ENCODE measurements around the gene EIF4E.
"Not testable (repeated sequence)": the region's sequence is repeated elsewhere in the genome, so short reads cannot be mapped to it uniquely, and the experiment has no call there.

The EIF4E gene

DNA sequence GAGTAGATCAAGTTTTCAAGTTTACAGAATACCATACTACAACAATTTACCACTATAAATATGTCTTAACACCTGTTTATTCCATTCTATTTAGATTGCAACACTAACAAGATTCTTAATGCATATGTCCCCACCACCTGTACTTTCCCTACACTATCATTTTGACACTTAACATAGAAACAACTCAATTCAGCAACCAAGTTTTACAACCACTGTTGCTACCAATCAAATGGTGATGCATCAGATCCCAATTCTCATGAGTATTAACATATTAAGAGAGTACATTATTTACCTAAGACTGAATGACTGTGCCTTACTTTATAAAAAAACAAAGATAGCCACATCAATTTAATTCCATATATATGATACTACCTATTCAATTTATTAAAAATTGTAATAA is 49.4 kb downstream of the EIF4E start:
- H3K9me3 ChIP-seq (ENCODE audit: control insufficient read depth, low read length) = no peaks in the 10 kb centered on the region
- no peak overlapping the region for H3K27ac ChIP-seq (ENCODE audit: low read depth, low read length, severe bottlenecking)
- no peaks in the 10 kb centered on the region for H3K4me1 ChIP-seq (ENCODE audit: control insufficient read depth, insufficient read depth, low read length, poor library complexity, severe bottlenecking)
- no peak overlapping the region for H3K4me3 ChIP-seq (ENCODE audit: extremely low read depth, insufficient read depth, low read length, poor library complexity, severe bottlenecking)
- peaks cover 39% of the 10 kb centered on the region for H3K36me3 ChIP-seq (ENCODE audit: control insufficient read depth, insufficient read depth, low read length)

- Histone ChIP-seq H3K4me1 (ENCODE audit: control insufficient read depth, insufficient read depth, low read length, poor library complexity, severe bottlenecking) (no peaks in the 10 kb centered on the region), H3K9me3 (ENCODE audit: control insufficient read depth, low read length) (no peaks in the 10 kb centered on the region), H3K27ac (ENCODE audit: low read depth, low read length, severe bottlenecking) (no peak overlapping the region), H3K4me3 (ENCODE audit: extremely low read depth, insufficient read depth, low read length, poor library complexity, severe bottlenecking) (no peak overlapping the region), H3K36me3 (ENCODE audit: control insufficient read depth, insufficient read depth, low read length) (peaks cover 16% of the 10 kb centered on the region)
- WGBS, 2 experiments (ENCODE audit: insufficient coverage in 2 of 2) = 88 to 100% methylated on average over 1 of the region's 2 CpGs
These were observed 55.9 kb downstream of the EIF4E start for GRCh38 chr4:98873059-98873458.

- not testable (repeated sequence) for H3K4me1 ChIP-seq (ENCODE audit: control insufficient read depth, insufficient read depth, low read length, poor library complexity, severe bottlenecking); H3K4me3 ChIP-seq (ENCODE audit: extremely low read depth, insufficient read depth, low read length, poor library complexity, severe bottlenecking); H3K9me3 ChIP-seq (ENCODE audit: control insufficient read depth, low read length); H3K27ac ChIP-seq (ENCODE audit: low read depth, low read length, severe bottlenecking); H3K36me3 ChIP-seq (ENCODE audit: control insufficient read depth, insufficient read depth, low read length)
- WGBS, 2 experiments (ENCODE audit: insufficient coverage in 2 of 2) = 83 to 94% methylated on average over 1 to 2 of the region's 3 CpGs
These were observed 56.6 kb downstream of the EIF4E start for GRCh38 chr4:98872120-98872906.

DNA sequence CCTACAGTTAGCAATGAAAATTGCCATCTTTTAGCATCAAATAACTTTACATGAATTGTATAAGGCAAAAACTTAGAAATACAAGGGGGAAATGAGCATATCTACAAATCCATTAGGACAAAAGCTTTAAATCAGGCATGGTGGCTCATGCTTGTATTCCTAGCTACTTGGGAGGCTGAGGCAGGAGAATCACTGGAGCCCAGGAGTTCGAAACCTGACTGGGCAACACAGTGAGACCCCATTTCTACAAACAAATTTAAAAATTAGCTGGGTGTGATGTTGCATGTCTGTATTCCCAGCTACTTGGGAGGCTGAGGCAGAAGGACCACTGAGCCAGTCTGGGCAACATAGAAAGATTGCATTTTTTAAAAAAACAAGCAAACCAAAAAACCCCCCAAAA is 61.3 kb downstream of the EIF4E start:
- Histone ChIP-seq H3K9me3 (ENCODE audit: control insufficient read depth, low read length) (no peaks in the 10 kb centered on the region), H3K4me1 (ENCODE audit: control insufficient read depth, insufficient read depth, low read length, poor library complexity, severe bottlenecking) (no peaks in the 10 kb centered on the region), H3K36me3 (ENCODE audit: control insufficient read depth, insufficient read depth, low read length) (no peaks in the 10 kb centered on the region), H3K4me3 (ENCODE audit: extremely low read depth, insufficient read depth, low read length, poor library complexity, severe bottlenecking) (no peak overlapping the region), H3K27ac (ENCODE audit: low read depth, low read length, severe bottlenecking) (no peak overlapping the region)
- WGBS, 2 experiments (ENCODE audit: insufficient coverage in 2 of 2) = no CpG with 5 or more reads among the region's 1 CpG

DNA sequence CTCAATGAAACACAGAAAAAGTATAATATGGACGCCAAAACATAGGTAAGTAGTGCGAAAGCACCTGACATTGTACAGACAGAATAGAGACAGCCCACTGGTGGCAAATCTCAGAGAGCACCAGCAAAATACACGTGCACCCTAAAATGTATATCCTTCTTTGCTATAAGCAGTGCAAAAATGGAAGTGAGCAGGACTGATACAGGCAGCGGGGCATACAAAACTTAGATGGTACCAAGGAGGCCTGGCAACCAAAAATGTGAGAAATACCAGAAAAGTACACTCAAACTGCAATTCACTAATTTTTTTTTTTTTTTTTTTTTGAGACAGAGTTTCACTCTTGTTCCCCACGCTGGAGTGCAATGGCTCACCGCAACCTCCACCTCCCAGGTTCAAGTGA is 63.9 kb downstream of the EIF4E start:
- no peaks in the 10 kb centered on the region for H3K9me3 ChIP-seq (ENCODE audit: control insufficient read depth, low read length)
- no peaks in the 10 kb centered on the region for H3K36me3 ChIP-seq (ENCODE audit: control insufficient read depth, insufficient read depth, low read length)
- no peak overlapping the region for H3K4me3 ChIP-seq (ENCODE audit: extremely low read depth, insufficient read depth, low read length, poor library complexity, severe bottlenecking)
- no peaks in the 10 kb centered on the region for H3K4me1 ChIP-seq (ENCODE audit: control insufficient read depth, insufficient read depth, low read length, poor library complexity, severe bottlenecking)
- no peak overlapping the region for H3K27ac ChIP-seq (ENCODE audit: low read depth, low read length, severe bottlenecking)
- 95 to 100% methylated on average over 1 to 3 of the region's 6 CpGs for WGBS, 2 experiments (ENCODE audit: insufficient coverage in 2 of 2)

DNA sequence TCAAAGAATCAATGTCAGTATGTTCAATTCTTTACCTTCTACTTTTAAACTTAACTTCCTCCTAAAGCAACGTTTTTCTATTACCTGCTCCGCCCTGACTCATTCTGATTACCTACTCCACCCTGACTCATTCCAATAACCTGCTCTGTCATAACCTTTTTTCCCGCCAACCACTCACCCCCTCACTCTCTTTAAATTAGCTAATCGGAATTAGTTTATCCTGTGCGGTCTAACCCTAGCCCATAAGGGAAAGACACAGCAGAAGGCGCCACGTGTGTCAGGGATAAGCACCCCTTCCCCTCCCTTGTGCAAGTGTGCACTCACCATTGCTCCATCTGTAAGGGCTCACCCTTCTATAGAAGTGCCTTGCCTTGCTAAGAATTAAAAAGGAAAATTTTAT is 64.4 kb downstream of the EIF4E start:
- Histone ChIP-seq H3K4me1 (ENCODE audit: control insufficient read depth, insufficient read depth, low read length, poor library complexity, severe bottlenecking) (no peaks in the 10 kb centered on the region), H3K27ac (ENCODE audit: low read depth, low read length, severe bottlenecking) (no peak overlapping the region), H3K9me3 (ENCODE audit: control insufficient read depth, low read length) (no peaks in the 10 kb centered on the region), H3K4me3 (ENCODE audit: extremely low read depth, insufficient read depth, low read length, poor library complexity, severe bottlenecking) (no peak overlapping the region), H3K36me3 (ENCODE audit: control insufficient read depth, insufficient read depth, low read length) (no peaks in the 10 kb centered on the region)
- 82 to 86% methylated on average over 7 of the region's 7 CpGs for WGBS, 2 experiments (ENCODE audit: insufficient coverage in 2 of 2)

GRCh38 chr4:98862371-98862770 is 66.6 kb downstream of the EIF4E start:
- H3K9me3 ChIP-seq (ENCODE audit: control insufficient read depth, low read length) = no peaks in the 10 kb centered on the region
- H3K4me1 ChIP-seq (ENCODE audit: control insufficient read depth, insufficient read depth, low read length, poor library complexity, severe bottlenecking) = no peaks in the 10 kb centered on the region
- no peak overlapping the region for H3K27ac ChIP-seq (ENCODE audit: low read depth, low read length, severe bottlenecking)
- H3K36me3 ChIP-seq (ENCODE audit: control insufficient read depth, insufficient read depth, low read length) = no peaks in the 10 kb centered on the region
- 85 to 100% methylated on average over 1 to 2 of the region's 3 CpGs for WGBS, 2 experiments (ENCODE audit: insufficient coverage in 2 of 2)
- H3K4me3 ChIP-seq (ENCODE audit: extremely low read depth, insufficient read depth, low read length, poor library complexity, severe bottlenecking) = no peak overlapping the region

DNA sequence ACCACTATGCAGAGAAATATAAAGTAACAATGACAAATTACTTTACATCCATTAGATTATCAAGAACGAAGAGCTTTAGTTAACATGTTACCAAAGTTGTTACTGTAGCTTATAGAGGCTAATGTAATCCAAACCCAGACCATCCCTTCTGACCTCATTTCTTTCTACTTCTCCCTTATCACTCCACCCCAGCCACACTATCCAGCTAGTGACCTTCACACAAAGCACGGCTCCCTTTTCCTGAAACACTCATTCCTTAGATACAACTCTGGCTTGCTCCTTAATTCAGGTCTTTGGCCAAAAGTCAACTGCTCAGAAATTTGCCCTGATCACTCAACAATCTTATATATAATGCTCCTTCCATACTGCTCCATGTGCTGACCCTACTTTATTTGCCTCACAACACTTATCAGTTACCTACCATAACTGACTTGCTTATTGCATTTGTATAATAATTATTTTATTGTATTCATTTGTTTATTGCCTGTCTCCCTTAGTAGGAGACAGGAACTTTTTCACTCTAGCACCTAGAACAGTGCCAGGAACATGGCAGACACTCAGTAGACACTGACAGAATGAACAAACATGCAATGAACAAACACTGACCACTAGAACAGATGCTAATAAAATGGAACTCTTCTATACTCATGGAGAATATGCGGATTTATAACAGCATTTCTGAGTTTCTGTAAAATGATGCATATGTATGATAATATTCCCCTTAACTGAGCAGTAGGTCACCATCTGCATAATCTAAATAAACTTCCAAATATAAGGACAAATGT is 67.6 kb downstream of the EIF4E start:
- H3K4me1 ChIP-seq (ENCODE audit: control insufficient read depth, insufficient read depth, low read length, poor library complexity, severe bottlenecking) = no peaks in the 10 kb centered on the region
- no peaks in the 10 kb centered on the region for H3K9me3 ChIP-seq (ENCODE audit: control insufficient read depth, low read length)
- 67% methylated on average over 1 of the region's 3 CpGs for WGBS, 2 experiments (ENCODE audit: insufficient coverage in 2 of 2)
- no peaks in the 10 kb centered on the region for H3K36me3 ChIP-seq (ENCODE audit: control insufficient read depth, insufficient read depth, low read length)
- no peak overlapping the region for H3K4me3 ChIP-seq (ENCODE audit: extremely low read depth, insufficient read depth, low read length, poor library complexity, severe bottlenecking)
- H3K27ac ChIP-seq (ENCODE audit: low read depth, low read length, severe bottlenecking) = no peak overlapping the region

- no peak overlapping the region for H3K4me3 ChIP-seq (ENCODE audit: extremely low read depth, insufficient read depth, low read length, poor library complexity, severe bottlenecking)
- no peak overlapping the region for H3K27ac ChIP-seq (ENCODE audit: low read depth, low read length, severe bottlenecking)
- H3K4me1 ChIP-seq (ENCODE audit: control insufficient read depth, insufficient read depth, low read length, poor library complexity, severe bottlenecking) = no peaks in the 10 kb centered on the region
- H3K9me3 ChIP-seq (ENCODE audit: control insufficient read depth, low read length) = peaks cover 6% of the 10 kb centered on the region
- 60% methylated on average over 1 of the region's 3 CpGs; no CpG with 5 or more reads in 1 of the 2 experiments for WGBS, 2 experiments (ENCODE audit: insufficient coverage in 2 of 2)
- H3K36me3 ChIP-seq (ENCODE audit: control insufficient read depth, insufficient read depth, low read length) = no peaks in the 10 kb centered on the region
These were observed 77.1 kb downstream of the EIF4E start for GRCh38 chr4:98851806-98852205.

DNA sequence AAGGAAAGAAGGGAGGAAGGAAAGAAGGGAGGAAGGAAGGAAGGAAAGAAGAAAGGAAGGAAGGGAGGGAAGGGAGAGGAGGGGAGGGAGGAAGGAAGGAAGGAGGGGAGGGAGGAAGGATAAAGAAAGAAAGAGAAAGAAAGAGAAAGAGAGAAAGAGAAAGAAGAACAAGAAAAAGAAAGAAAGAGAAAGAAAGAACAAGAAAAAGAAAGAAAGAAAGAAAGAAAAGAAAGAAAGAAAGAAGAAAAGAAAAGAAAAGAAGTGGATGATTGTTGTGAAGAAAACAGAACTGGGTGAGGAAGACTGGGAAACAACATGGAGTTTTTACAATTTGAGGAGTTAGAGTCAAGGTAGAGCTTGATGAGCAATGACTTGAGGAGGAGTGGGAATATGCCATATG is 78.0 kb downstream of the EIF4E start:
- no peak overlapping the region for H3K4me3 ChIP-seq (ENCODE audit: extremely low read depth, insufficient read depth, low read length, poor library complexity, severe bottlenecking)
- H3K36me3 ChIP-seq (ENCODE audit: control insufficient read depth, insufficient read depth, low read length) = no peaks in the 10 kb centered on the region
- no peak overlapping the region for H3K27ac ChIP-seq (ENCODE audit: low read depth, low read length, severe bottlenecking)
- H3K4me1 ChIP-seq (ENCODE audit: control insufficient read depth, insufficient read depth, low read length, poor library complexity, severe bottlenecking) = no peaks in the 10 kb centered on the region
- H3K9me3 ChIP-seq (ENCODE audit: control insufficient read depth, low read length) = peaks cover 9% of the 10 kb centered on the region

- Histone ChIP-seq H3K27ac (ENCODE audit: low read depth, low read length, severe bottlenecking) (no peak overlapping the region), H3K4me3 (ENCODE audit: extremely low read depth, insufficient read depth, low read length, poor library complexity, severe bottlenecking) (no peak overlapping the region), H3K36me3 (ENCODE audit: control insufficient read depth, insufficient read depth, low read length) (no peaks in the 10 kb centered on the region), H3K9me3 (ENCODE audit: control insufficient read depth, low read length) (peaks cover 21% of the 10 kb centered on the region), H3K4me1 (ENCODE audit: control insufficient read depth, insufficient read depth, low read length, poor library complexity, severe bottlenecking) (no peaks in the 10 kb centered on the region)
- WGBS, 2 experiments (ENCODE audit: insufficient coverage in 2 of 2) = 86 to 100% methylated on average over 1 of the region's 1 CpG
These were observed 80.5 kb downstream of the EIF4E start for GRCh38 chr4:98848448-98848847.

Measured in mesodermal cell (in vitro differentiated cells).